B cell (primary cell): ENCODE results near the gene KSR1. TPM values are rescaled to one million over a fixed set of nuclear protein-coding genes. Genes with fewer than 3 reads are reported as not detected.

ENCODE experiments used
- ATAC-seq: fragments of 200-7000 bp; cut with Tn5 transposase; one replicate; pipeline ENCODE4 v1.10.0; 2021; ENCODE audit warnings: low read depth, mild to moderate bottlenecking, moderate number of reproducible peaks, moderate library complexity
- CTCF ChIA-PET: fragments of 350-600 bp; sonication (Branson Sonifier 250); formaldehyde crosslinking; loops from one replicate; lab custom pipeline; 2021; ENCODE audit warnings: antibody characterized with exemption, inconsistent platforms; lab: Charles Lee
- POLR2A ChIA-PET: fragments of 350-600 bp; sonication (Branson Sonifier 250); formaldehyde crosslinking; loops from one replicate; lab custom pipeline; 2021; ENCODE audit warnings: antibody characterized with exemption; lab: Charles Lee
- DNase-seq: peaks from one replicate; pipeline ENCODE4 v3.0.0; 2013
- H2AFZ ChIP-seq: 2 replicates; pipeline ENCODE4 v1.6.1; 2012; ENCODE audit warnings: mild to moderate bottlenecking, low read depth, low read length; ENCODE audit not compliant: insufficient read depth, poor library complexity, severe bottlenecking
- H3K27ac ChIP-seq, 2 donors: 1 replicate in 1 of 2; 2 replicates in 1 of 2; pipeline ENCODE4 v1.5.1; 2012 to 2013; ENCODE audit warnings: low read length in 2 of 2, mild to moderate bottlenecking in 2 of 2, moderate library complexity in 1 of 2
- H3K27me3 ChIP-seq, 4 experiments: fragments of 200-600 bp in 1 of 4; sonication (generic) in 1 of 4; replicated peaks in 1 of 4; 1 replicate in 2 of 4; 2 replicates in 2 of 4; pipeline versions ENCODE4 v1.6.1 to v1.7.0; 2013 to 2016; ENCODE audit warnings: low read length in 3 of 4, mild to moderate bottlenecking in 2 of 4, mixed read lengths in 1 of 4, moderate library complexity in 1 of 4; ENCODE audit not compliant: insufficient read depth in 4 of 4, control insufficient read depth in 3 of 4; ENCODE audit errors: control extremely low read depth in 1 of 4
- H3K36me3 ChIP-seq, 2 experiments: replicated peaks in 1 of 2; 1 replicate in 1 of 2; 2 replicates in 1 of 2; pipeline versions ENCODE4 v1.6.1 to v1.7.1; 2013; ENCODE audit warnings: low read length in 1 of 2; ENCODE audit not compliant: insufficient read depth in 2 of 2, control insufficient read depth in 1 of 2; ENCODE audit errors: control extremely low read depth in 1 of 2, extremely low read depth in 1 of 2
- H3K4me1 ChIP-seq, 2 donors: fragments of 200-600 bp in 1 of 2; sonication (generic) in 1 of 2; 1 replicate in 1 of 2; 2 replicates in 1 of 2; pipeline versions ENCODE4 v1.5.1 to v1.6.1; 2013 to 2017; ENCODE audit warnings: low read length in 2 of 2; ENCODE audit not compliant: control insufficient read depth in 2 of 2, insufficient read depth in 2 of 2
- H3K4me2 ChIP-seq: replicated peaks from 2 replicates; pipeline ENCODE3; 2012; ENCODE audit warnings: mild to moderate bottlenecking, low read depth, low read length; ENCODE audit not compliant: poor library complexity, severe bottlenecking
- H3K4me3 ChIP-seq, 5 experiments: fragments of 200-600 bp in 1 of 5; sonication (generic) in 1 of 5; 1 replicate in 3 of 5; 2 replicates in 2 of 5; pipeline versions ENCODE4 v1.5.1 to v1.7.0; 2011 to 2016; ENCODE audit warnings: low read length in 4 of 5, mild to moderate bottlenecking in 4 of 5, low read depth in 2 of 5, control low read depth in 1 of 5, moderate library complexity in 1 of 5; ENCODE audit not compliant: insufficient read depth in 1 of 5; ENCODE audit errors: control extremely low read depth in 1 of 5, extremely low read depth in 1 of 5
- H3K79me2 ChIP-seq: fragments of 200-600 bp; sonication (generic); one replicate; pipeline ENCODE4 v1.6.0; 2016; ENCODE audit warnings: low read length; ENCODE audit not compliant: control insufficient read depth, insufficient read depth
- H3K9ac ChIP-seq: fragments of 200-600 bp; sonication (generic); 2 replicates; pipeline ENCODE4 v1.6.1; 2017; ENCODE audit warnings: mild to moderate bottlenecking, low read length, moderate library complexity
- H3K9me3 ChIP-seq, 3 donors: one replicate each; pipeline versions ENCODE4 v1.6.1 to v1.7.1; 2013; ENCODE audit warnings: low read length in 2 of 3; ENCODE audit not compliant: control insufficient read depth in 2 of 3, insufficient read depth in 1 of 3; ENCODE audit errors: control extremely low read depth in 1 of 3
- H4K20me1 ChIP-seq: 2 replicates; pipeline ENCODE4 v1.6.0; 2012; ENCODE audit warnings: mild to moderate bottlenecking, low read length; ENCODE audit not compliant: insufficient read depth, control insufficient read depth, poor library complexity, severe bottlenecking
- H3K27ac Mint-ChIP-seq: one replicate; pipeline ENCODE4 v1.8.0; 2021; ENCODE audit warnings: mixed read lengths
- H3K27me3 Mint-ChIP-seq: one replicate; pipeline ENCODE4 v1.8.0; 2021; ENCODE audit warnings: mixed read lengths
- H3K4me1 Mint-ChIP-seq: one replicate; pipeline ENCODE4 v1.8.0; 2021; ENCODE audit warnings: mixed read lengths
- H3K4me3 Mint-ChIP-seq: one replicate; pipeline ENCODE4 v1.8.0; 2021; ENCODE audit warnings: mixed read lengths
- H3K9me3 Mint-ChIP-seq: one replicate; pipeline ENCODE4 v1.8.0; 2022; ENCODE audit warnings: mixed read lengths; ENCODE audit not compliant: insufficient read depth
- EZH2 ChIP-seq: IDR thresholded peaks from 2 replicates; pipeline ENCODE4 v1.6.1; 2012; ENCODE audit warnings: borderline replicate concordance, low read depth, mild to moderate bottlenecking, moderate library complexity, low read length; ENCODE audit not compliant: insufficient read depth, poor library complexity, severe bottlenecking
- WGBS: methylation state at CpG from one replicate; pipeline ENCODE4 v1.1.5; 2013; ENCODE audit warnings: missing lambda C conversion rate; ENCODE audit not compliant: insufficient coverage; 5-methylcytosine and 5-hydroxymethylcytosine counted together
- intact Hi-C: fragments of 100-400 bp; cut with micrococcal nuclease; formaldehyde crosslinking; loops from one replicate; pipeline ENCODE4 v1.10.0; 2022
- polyA plus RNA-seq: library from polyadenylated mRNA; depleted of rRNA; stranded (reverse); fragments of >200 nt; gene quantifications from 2 replicates; pipeline ENCODE4 v1.2.3, GENCODE V29; 2012
- total RNA-seq, 2 donors: library from RNA; stranded (reverse); fragments of 120-200 nt in 1 of 2; gene quantifications; 1 replicate in 1 of 2; 2 replicates in 1 of 2; pipeline versions ENCODE4 v1.2.3 to v1.2.4, GENCODE V29; 2013 to 2022
- TF ChIP-seq, protein P1 (sequence below): fragments of 200-600 bp; IDR thresholded peaks from one replicate; pipeline ENCODE4 v1.8.0; 2022; ENCODE audit warnings: antibody characterized with exemption, mild to moderate bottlenecking

KSR1 gene
- total and polyA plus RNA-seq, 2 donors (not counting 1 experiment from before 2014, with no cell fraction given), result 27.5 to 85.6 TPM

DNA sequence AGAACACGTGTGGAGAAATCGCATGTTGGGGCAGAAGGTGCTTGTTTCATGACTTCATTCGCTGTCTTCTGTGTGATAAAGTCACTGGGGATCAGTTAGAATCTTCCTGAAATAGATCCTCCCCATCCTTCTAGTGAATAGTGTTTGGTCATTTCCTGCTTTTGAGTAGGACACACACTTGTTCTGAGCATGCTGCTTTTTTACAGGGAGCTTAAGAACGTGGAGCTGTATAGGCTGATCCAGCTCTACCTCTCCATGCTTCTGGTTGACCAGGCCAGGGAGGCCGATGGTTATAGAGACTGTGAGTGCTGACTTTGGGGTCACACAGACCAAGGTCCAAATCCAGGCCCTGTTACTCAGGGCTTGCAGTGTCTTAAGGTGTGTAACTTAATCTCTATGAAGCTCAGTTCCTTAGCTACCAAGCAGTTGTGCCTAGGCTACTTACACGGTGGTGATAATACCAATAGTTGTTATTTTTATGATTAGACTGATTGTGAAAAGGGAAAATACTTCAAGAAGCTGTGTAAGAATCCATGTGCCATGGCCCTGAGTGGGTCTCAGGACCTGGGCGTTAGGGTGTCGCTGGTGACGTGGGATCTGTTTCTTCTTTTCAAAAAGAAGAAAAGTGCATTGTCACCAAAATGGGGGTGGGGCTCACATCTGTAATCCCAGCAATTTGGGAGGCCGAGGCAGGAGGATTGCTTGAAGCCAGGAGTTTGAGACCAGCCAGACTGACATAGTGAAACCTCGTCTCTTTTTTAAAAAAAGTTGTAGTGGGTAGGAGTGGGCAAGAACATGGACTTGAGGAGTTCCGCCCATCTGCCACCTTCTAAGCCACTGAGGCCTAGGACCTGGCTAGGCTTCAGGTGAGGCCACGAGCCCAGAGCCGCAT lies 110.7 kb downstream of the KSR1 start:
- Mint-ChIP-seq H3K27me3 (no peaks in the 10 kb centered on the region), H3K9me3 (no peaks in the 10 kb centered on the region), H3K4me3 (no peak overlapping the region), H3K4me1 (no peaks in the 10 kb centered on the region), H3K27ac (no peak overlapping the region)
- TF ChIP-seq, protein P1, sequence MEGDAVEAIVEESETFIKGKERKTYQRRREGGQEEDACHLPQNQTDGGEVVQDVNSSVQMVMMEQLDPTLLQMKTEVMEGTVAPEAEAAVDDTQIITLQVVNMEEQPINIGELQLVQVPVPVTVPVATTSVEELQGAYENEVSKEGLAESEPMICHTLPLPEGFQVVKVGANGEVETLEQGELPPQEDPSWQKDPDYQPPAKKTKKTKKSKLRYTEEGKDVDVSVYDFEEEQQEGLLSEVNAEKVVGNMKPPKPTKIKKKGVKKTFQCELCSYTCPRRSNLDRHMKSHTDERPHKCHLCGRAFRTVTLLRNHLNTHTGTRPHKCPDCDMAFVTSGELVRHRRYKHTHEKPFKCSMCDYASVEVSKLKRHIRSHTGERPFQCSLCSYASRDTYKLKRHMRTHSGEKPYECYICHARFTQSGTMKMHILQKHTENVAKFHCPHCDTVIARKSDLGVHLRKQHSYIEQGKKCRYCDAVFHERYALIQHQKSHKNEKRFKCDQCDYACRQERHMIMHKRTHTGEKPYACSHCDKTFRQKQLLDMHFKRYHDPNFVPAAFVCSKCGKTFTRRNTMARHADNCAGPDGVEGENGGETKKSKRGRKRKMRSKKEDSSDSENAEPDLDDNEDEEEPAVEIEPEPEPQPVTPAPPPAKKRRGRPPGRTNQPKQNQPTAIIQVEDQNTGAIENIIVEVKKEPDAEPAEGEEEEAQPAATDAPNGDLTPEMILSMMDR, result no peak
- no peak for TF ChIP-seq EZH2
- Histone ChIP-seq H3K27me3 (no peaks in the 10 kb centered on the region), H2AFZ (no peak overlapping the region), H3K79me2 (peaks cover 3% of the 10 kb centered on the region), H3K4me2 (no peak overlapping the region), H3K27ac (no peak overlapping the region), H3K4me3 (no peak overlapping the region), H3K4me1 (no peaks in the 10 kb centered on the region), H3K36me3 (no peaks in the 10 kb centered on the region), H3K9me3 (peaks cover 0 to 6% (median 0%) of the 10 kb centered on the region in 3 donors), H4K20me1 (peaks cover 17% of the 10 kb centered on the region), H3K9ac (no peak overlapping the region)
- ChIA-PET POLR2A (no interaction called here), CTCF (interaction anchor here (1.1 to 3.6 kb wide), 3 partner anchors 33 to 111 kb away, joined by 3 to 21 read pairs (median 5); partner anchors contain the start of gene KSR1)
- intact Hi-C loops, result no loop called here
- 94% methylated on average over 12 of the region's 14 CpGs for WGBS
- DNase-seq, result no peak
- no peak for ATAC-seq

DNA sequence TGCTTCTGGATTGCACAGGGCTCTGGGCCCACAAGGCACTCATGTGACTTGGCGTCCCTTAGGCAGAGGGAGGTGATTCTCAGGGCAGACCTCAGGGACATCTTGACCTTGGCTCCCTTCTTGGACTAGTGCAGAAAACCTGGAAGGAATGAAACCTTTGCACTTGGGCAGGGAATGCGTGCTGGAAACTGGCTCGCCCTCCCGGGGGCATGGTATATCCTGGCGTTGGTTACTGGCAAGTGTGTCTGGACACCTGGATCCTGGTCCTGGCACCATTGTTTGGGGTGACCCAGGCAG lies 111.3 kb downstream of the KSR1 start:
- 97% methylated on average over 5 of the region's 5 CpGs for WGBS
- no peak overlapping the region for H3K4me3 Mint-ChIP-seq
- ChIA-PET POLR2A (no interaction called here), CTCF (interaction anchor here (3.6 kb wide), 1 partner anchor 33 kb away, joined by 21 read pairs; no protein-coding TSS in a partner anchor)
- no peak overlapping the region for H3K27ac ChIP-seq
- no peak overlapping the region for H3K4me2 ChIP-seq
- H3K4me1 Mint-ChIP-seq, result no peaks in the 10 kb centered on the region
- H3K9ac ChIP-seq, result no peak overlapping the region
- no peaks in the 10 kb centered on the region for H3K27me3 Mint-ChIP-seq
- H3K79me2 ChIP-seq, result peaks cover 3% of the 10 kb centered on the region
- H2AFZ ChIP-seq, result no peak overlapping the region
- no peak for TF ChIP-seq EZH2
- TF ChIP-seq, protein P1, result no peak
- H3K4me1 ChIP-seq, result no peaks in the 10 kb centered on the region
- DNase-seq (no peak), ATAC-seq (no peak)
- no peaks in the 10 kb centered on the region for H3K9me3 Mint-ChIP-seq
- H3K9me3 ChIP-seq, result peaks cover 0 to 6% (median 0%) of the 10 kb centered on the region in 3 donors
- intact Hi-C loops, result no loop called here
- no peak overlapping the region for H3K27ac Mint-ChIP-seq
- H3K36me3 ChIP-seq, result no peaks in the 10 kb centered on the region
- H3K4me3 ChIP-seq, result no peak overlapping the region
- no peaks in the 10 kb centered on the region for H3K27me3 ChIP-seq
- peaks cover 17% of the 10 kb centered on the region for H4K20me1 ChIP-seq
